SIG-M5 treated with dmso at 0.1 percent for 504 hours (cell line): ENCODE data around the gene SIK3.

ENCODE experiments used
- DNase-seq: peaks from one replicate; lab custom pipeline; 2025; ENCODE audit not compliant: unreplicated experiment; lab: John Stamatoyannopoulos, UW

Gene SIK3

GRCh38 chr11:116973270-116973669, 125.0 kb downstream of the SIK3 start:
- DNase-seq: no peak

- no peak for DNase-seq
Observed at GRCh38 chr11:116972691-116973090, 125.5 kb downstream of the SIK3 start.

- DNase-seq: no peak
Observed at GRCh38 chr11:116970485-116971292, 127.5 kb downstream of the SIK3 start.

- no peak for DNase-seq
Observed at GRCh38 chr11:116969694-116970093, 128.5 kb downstream of the SIK3 start.

- DNase-seq: no peak
Observed at GRCh38 chr11:116964269-116964668, 134.0 kb downstream of the SIK3 start.

GRCh38 chr11:116963813-116964212, 134.4 kb downstream of the SIK3 start:
- DNase-seq: no peak

- DNase-seq: no peak
Observed at GRCh38 chr11:116962108-116962507, 136.1 kb downstream of the SIK3 start.

GRCh38 chr11:116960930-116961329, 137.3 kb downstream of the SIK3 start:
- no peak for DNase-seq

GRCh38 chr11:116958246-116958645, 140.0 kb downstream of the SIK3 start:
- DNase-seq: no peak

GRCh38 chr11:116955949-116956348, 142.3 kb downstream of the SIK3 start:
- DNase-seq: no peak

GRCh38 chr11:116955548-116955947, 142.7 kb downstream of the SIK3 start:
- DNase-seq: no peak

GRCh38 chr11:116953530-116954285, 144.5 kb downstream of the SIK3 start:
- no peak for DNase-seq

- no peak for DNase-seq
Observed at GRCh38 chr11:116951762-116952161, 146.5 kb downstream of the SIK3 start.

GRCh38 chr11:116950210-116950609, 148.0 kb downstream of the SIK3 start:
- no peak for DNase-seq

GRCh38 chr11:116948391-116948790, 149.8 kb downstream of the SIK3 start:
- DNase-seq: peak; percentile 72

- no peak for DNase-seq
Observed at GRCh38 chr11:116946414-116946813, 151.8 kb downstream of the SIK3 start.

GRCh38 chr11:116939499-116939898, 158.7 kb downstream of the SIK3 start:
- DNase-seq: no peak

- no peak for DNase-seq
Observed at GRCh38 chr11:116938471-116939070, 159.7 kb downstream of the SIK3 start.

GRCh38 chr11:116936754-116937446, 161.3 kb downstream of the SIK3 start:
- no peak for DNase-seq

GRCh38 chr11:116935514-116935913, 162.7 kb downstream of the SIK3 start:
- no peak for DNase-seq

GRCh38 chr11:116935089-116935488, 163.1 kb downstream of the SIK3 start:
- DNase-seq: no peak
